ENCODE results near the gene DCAF11.

- TF ChIP-seq CTCF (IDR thresholded peaks at IDR 0.05; ENCODE audit: low read depth, low read length) (no peak), EZH2phosphoT487 (IDR thresholded peaks at IDR 0.05; ENCODE audit: low read depth) (no peak)
Observed at GRCh38 chr14:24084440-24084839, 30.1 kb upstream of the DCAF11 start.

Measured in OCI-LY3 (cell line).